ENCODE measurements around the gene BTN3A1.
A peak's percentile ranks its signal among the peaks of the same experiment; 100 is the strongest.

Gene BTN3A1

GRCh38 chr6:26388441-26388840, 13.6 kb upstream of the BTN3A1 start:
- FAIRE-seq (no peak), DNase-seq (ENCODE audit: insufficient read length, low spot score) (no peak)
- TF ChIP-seq POLR2A (IDR thresholded peaks at IDR 0.05; ENCODE audit: low read depth, low read length), result no peak

DNA sequence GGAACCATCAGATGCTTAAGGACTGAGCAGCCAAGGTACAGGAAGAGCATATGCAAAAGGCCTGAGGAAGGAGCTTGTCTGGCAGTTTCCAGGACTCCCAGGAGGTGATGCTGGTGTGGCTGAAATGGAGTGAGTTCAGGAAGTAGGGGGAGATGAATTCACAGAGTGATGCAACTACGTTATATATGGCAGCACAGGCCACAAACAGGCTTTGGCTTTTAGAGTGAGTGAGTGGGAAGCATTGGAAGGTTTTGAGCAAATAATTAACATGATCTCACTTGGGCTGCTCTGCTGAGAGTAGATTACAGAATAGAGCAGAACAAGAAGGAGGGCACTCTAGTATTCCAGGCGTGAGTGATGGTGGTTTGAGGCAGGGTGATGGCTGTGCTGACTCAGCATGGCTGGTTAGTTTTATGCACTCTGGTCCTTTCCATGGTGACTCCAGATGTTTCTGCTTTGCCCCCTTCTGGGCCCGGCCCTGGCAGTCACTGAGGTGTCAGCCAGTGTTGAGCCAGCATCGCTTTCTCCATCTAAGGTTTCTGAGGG, 12.7 kb upstream of the BTN3A1 start:
- DNase-seq (ENCODE audit: insufficient read length, low spot score) (no peak), FAIRE-seq (no peak)
- TF ChIP-seq POLR2A (IDR thresholded peaks at IDR 0.05; ENCODE audit: low read depth, low read length), result no peak

GRCh38 chr6:26390531-26390930, 11.5 kb upstream of the BTN3A1 start:
- FAIRE-seq (no peak), DNase-seq (ENCODE audit: insufficient read length, low spot score) (no peak)
- no peak for TF ChIP-seq POLR2A (IDR thresholded peaks at IDR 0.05; ENCODE audit: low read depth, low read length)

DNA sequence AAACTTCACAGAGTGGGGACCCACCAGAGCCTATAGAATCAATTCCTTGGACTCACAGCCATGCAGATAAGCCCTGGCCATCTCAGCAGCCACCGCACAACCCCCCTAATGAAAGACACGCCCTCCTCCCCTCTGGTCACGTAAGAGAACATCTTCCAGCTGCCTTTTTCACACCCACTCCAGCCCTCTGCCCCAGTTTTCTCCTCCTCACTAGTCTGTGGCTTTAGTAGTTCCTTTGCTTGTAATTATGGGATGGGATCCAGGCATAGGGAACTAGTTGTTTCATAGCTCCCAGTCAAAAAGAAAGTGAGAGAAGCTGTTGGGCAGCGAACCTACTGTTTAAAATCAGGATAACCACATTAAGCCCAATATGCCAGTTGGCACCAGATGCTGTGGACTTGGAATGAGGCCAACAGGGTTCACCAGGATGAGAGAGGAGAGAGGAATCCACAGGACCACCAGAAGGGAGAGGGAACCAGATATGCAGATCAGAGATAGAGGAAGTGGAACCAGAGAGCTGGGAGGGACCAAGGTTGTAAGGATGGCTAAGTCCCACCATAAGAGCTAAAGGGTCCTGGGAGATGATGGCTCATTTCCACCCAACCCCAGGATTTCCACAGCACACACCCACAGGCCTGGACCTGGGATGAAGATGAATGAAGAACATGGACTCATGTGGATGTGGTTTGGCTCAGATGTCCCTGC, 9.0 kb upstream of the BTN3A1 start:
- TF ChIP-seq POLR2A (IDR thresholded peaks at IDR 0.05; ENCODE audit: low read depth, low read length), result no peak
- FAIRE-seq (no peak), DNase-seq (ENCODE audit: insufficient read length, low spot score) (no peak)

- FAIRE-seq (peak; percentile 71), DNase-seq (ENCODE audit: insufficient read length, low spot score) (no peak)
- no peak for TF ChIP-seq POLR2A (IDR thresholded peaks at IDR 0.05; ENCODE audit: low read depth, low read length)
These were observed 7.8 kb upstream of the BTN3A1 start for GRCh38 chr6:26394289-26394688.

DNA sequence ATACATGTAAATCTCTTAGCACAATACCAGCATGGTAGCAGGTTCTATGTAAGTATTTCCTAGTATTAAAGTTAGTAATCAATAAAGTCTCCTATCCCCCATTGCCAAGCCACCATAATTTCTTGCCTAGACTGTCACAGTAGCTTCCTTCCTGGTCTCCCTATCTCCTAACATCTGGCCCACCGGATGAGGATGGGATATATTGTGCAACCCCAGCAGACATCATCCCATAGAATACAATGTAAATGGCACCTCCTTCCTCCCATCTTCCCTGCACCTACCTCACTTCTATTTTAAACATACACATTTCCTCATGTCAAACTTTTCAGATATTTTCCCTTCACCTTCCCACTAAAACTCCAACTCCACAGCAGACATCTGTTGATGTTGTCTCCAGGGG, 3.5 kb upstream of the BTN3A1 start:
- DNase-seq (ENCODE audit: insufficient read length, low spot score) (no peak), FAIRE-seq (no peak)
- no peak for TF ChIP-seq POLR2A (IDR thresholded peaks at IDR 0.05; ENCODE audit: low read depth, low read length)

GRCh38 chr6:26400626-26401025, 1.4 kb upstream of the BTN3A1 start:
- no peak for TF ChIP-seq POLR2A (IDR thresholded peaks at IDR 0.05; ENCODE audit: low read depth, low read length)
- FAIRE-seq, result no peak
- no peak for DNase-seq (ENCODE audit: insufficient read length, low spot score)

- TF ChIP-seq POLR2A (IDR thresholded peaks at IDR 0.05; ENCODE audit: low read depth, low read length), result no peak
- FAIRE-seq (no peak), DNase-seq (ENCODE audit: insufficient read length, low spot score) (no peak)
These were observed 587 bp upstream of the BTN3A1 start for GRCh38 chr6:26401389-26401986.

DNA sequence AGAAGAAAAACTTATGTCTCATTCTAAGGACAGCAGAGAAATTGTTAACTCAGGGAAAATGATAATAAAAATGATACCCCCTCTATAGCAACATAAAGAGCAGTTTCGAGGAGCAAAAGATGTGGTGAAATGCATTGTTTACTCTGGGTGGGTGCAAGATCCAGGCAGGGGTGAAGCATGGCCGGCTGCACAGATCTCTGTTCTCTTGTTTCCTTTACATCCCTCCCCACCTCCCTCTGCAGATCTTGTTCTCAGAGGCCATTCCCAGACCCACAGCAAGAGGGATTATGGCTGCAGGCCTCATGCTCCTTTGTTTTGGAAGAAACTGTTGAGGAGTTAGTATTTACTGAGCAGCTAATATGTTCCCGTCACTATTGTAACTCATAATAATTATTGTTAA, 1.8 kb downstream of the BTN3A1 start:
- TF ChIP-seq POLR2A (IDR thresholded peaks at IDR 0.05; ENCODE audit: low read depth, low read length), result no peak
- DNase-seq (ENCODE audit: insufficient read length, low spot score) (no peak), FAIRE-seq (no peak)

DNA sequence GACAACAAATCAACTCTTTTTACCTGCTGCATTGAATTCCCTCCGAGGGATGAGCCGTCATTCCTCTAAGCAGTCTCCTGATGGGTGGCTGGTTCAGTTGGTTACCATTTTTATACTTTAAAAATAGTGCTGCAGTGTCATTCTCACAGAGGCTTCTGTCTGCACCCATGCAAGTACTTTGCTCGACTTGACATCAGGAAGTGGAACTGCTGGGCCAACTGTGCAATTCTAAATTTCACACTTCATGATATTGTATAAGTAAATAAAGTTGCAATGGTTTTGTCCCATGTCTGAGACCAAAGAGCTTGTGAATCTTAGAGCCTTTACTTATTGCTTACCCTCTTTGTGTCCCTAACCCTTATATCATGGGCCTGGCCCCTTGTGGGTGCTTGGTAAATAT, 2.5 kb downstream of the BTN3A1 start:
- no peak for TF ChIP-seq POLR2A (IDR thresholded peaks at IDR 0.05; ENCODE audit: low read depth, low read length)
- FAIRE-seq (no peak), DNase-seq (ENCODE audit: insufficient read length, low spot score) (no peak)

DNA sequence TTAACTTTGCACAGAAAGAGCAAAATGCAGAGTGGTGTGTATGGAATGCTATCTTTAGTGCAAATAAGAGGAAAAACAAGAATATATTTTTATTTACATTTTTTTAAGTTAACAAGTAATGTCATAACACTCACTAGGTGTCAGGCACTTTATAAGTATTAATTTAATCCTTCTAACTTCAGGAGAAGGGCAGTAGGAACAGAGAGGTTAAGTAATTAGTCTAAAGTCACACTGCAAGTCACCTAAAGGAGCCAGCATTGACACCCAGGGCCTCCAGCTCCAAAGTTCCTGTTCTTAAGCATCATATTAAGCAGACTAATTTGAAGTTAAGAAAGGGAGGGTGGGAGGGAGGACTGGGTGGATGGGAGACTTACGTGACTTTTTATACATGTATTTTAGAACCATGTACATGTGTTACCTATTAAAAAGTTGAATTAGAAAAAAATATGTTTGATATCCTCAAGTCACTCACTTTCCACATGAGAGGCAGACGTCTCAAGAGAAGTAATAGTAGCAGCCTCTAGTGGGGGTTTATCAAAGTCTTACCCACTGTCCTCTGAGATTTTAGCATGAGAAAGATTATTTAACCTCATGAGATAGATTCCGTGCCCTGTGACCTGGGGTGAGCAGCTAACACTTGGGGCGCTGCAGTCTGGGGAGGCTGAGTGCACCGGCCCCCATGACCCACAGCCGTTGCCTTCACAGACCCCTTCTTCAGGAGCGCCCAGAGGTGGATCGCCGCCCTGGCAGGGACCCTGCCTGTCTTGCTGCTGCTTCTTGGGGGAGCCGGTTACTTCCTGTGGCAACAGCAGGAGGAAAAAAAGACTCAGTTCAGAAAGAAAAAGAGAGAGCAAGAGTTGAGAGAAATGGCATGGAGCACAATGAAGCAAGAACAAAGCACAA, 7.0 kb downstream of the BTN3A1 start:
- TF ChIP-seq POLR2A (IDR thresholded peaks at IDR 0.05; ENCODE audit: low read depth, low read length), result no peak
- DNase-seq (ENCODE audit: insufficient read length, low spot score) (no peak), FAIRE-seq (no peak)

GRCh38 chr6:26411751-26412150, 9.7 kb downstream of the BTN3A1 start:
- DNase-seq (ENCODE audit: insufficient read length, low spot score), result no peak
- FAIRE-seq, result no peak
- TF ChIP-seq POLR2A (IDR thresholded peaks at IDR 0.05; ENCODE audit: low read depth, low read length), result no peak

DNA sequence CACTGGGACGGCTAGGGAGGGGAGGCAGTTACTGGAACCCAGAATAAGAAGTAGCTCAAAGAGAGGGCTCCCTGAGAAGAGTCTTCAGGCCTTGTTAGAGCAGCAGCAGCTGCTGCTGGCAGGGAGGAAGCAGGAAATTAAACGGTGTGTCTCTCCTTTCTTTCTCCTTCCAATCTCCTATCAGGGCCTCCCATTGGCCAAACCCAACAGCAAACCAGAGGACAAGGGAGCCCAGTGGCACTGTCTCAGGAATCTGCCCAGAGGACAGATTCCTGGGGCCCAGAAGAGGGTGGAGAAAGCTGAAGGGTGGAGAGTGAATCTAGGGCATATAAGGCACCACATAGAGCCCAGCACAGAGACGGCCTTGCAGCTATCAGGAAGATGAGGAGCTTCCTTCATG, 10.2 kb downstream of the BTN3A1 start:
- no peak for DNase-seq (ENCODE audit: insufficient read length, low spot score)
- no peak for FAIRE-seq
- TF ChIP-seq POLR2A (IDR thresholded peaks at IDR 0.05; ENCODE audit: low read depth, low read length), result no peak

- TF ChIP-seq POLR2A (IDR thresholded peaks at IDR 0.05; ENCODE audit: low read depth, low read length), result no peak
- no peak for FAIRE-seq
These were observed 10.9 kb downstream of the BTN3A1 start for GRCh38 chr6:26412954-26413353.

More at GRCh38 chr6:26412954-26413353, 10.9 kb downstream of the BTN3A1 start:
- DNase-seq (ENCODE audit: insufficient read length, low spot score), result no peak
